Measurements from ENCODE around the gene ERCC1.

Gene ERCC1

DNA sequence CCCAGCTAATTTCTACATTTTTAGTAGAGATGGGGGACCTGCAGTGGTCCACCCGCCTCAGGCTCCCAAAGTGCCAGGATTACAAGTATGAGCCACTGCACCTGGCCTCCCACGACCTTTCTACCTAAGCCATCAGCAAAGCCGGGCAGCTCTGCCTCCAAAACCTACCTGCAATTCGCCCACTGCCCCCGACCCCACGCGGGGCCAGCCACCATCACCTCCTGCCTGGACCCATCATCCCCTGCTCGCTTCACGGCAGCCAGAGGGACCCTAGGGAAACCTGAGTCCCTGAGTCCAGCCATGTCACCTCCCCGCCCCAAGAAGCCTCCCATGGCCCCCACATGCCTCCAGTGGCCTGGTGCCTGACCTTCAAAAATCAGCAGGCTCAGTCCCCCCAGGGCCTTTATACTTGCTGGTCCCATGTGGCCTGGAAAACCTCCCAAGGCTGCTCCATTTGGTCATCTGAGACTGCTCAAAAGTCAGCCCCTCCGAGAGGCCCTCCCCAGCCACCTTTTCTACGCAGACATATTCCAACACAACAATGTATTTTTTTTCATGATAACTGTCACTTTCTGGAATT is 65.4 kb downstream of the ERCC1 start:
- DNase-seq: no peak

- no peak for DNase-seq
Observed at GRCh38 chr19:45357445-45357783, 66.3 kb downstream of the ERCC1 start.
